ENCODE measurements around the gene ITPRID2. TPM values are rescaled to one million over a fixed set of nuclear protein-coding genes. Genes with fewer than 3 reads are reported as not detected.

The ITPRID2 gene
- total and polyA plus RNA-seq, 2 of the 13 experiments (the other 11 are each of a cell fraction or from before 2014, with no cell fraction given) = 44.8 to 62.3 TPM

- WGBS (ENCODE audit: low lambda C conversion rate) = 0% methylated on average over 1 of the region's 1 CpG
- no peak overlapping the region for H3K4me3 ChIP-seq (replicated peaks in 1 of 3; ENCODE audit: insufficient read depth in 1 of 3, low read depth in 2 of 3, low read length in 3 of 3)
- DNase-seq (ENCODE audit: low spot score) (no peak), FAIRE-seq (no peak), ATAC-seq (no peak)
- in situ Hi-C loops (cut with HindIII; ENCODE audit: extremely low pct_ligation_motif_present, low pct_unique_long_range_greater_than_20kb) (no loop called here), intact Hi-C loops (cut with micrococcal nuclease; ENCODE audit: unreplicated experiment) (no loop called here)
- no peaks in the 10 kb centered on the region for H3K4me1 ChIP-seq (ENCODE audit: insufficient read depth, low read length)
- POLR2A ChIA-PET = no interaction called here
- H3K79me2 ChIP-seq (ENCODE audit: insufficient read depth, low read length) = no peaks in the 10 kb centered on the region
- CTCF ChIA-PET (ENCODE audit: low intra/inter-chr PET ratio, low total read pairs) = no interaction called here
- no peaks in the 10 kb centered on the region for H3K36me3 ChIP-seq (replicated peaks in 1 of 2; ENCODE audit: control insufficient read depth in 1 of 2, insufficient read depth in 2 of 2, low read length in 2 of 2)
- H2AFZ ChIP-seq (ENCODE audit: low read length) = no peak overlapping the region
- TF ChIP-seq TCF7 (IDR thresholded peaks at IDR 0.05; ENCODE audit: low read depth) = no peak
- no peak for TF ChIP-seq MXD4 (CRISPR knock-in tag; IDR thresholded peaks at IDR 0.05)
- no peak for TF ChIP-seq MAF1 (CRISPR knock-in tag; IDR thresholded peaks at IDR 0.05; ENCODE audit: borderline replicate concordance)
- no peak for TF ChIP-seq ZNF136 (CRISPR knock-in tag; IDR thresholded peaks at IDR 0.05; ENCODE audit: low read depth)
- no peak for TF ChIP-seq RBFOX2 (IDR thresholded peaks at IDR 0.05; ENCODE audit: low read depth, low read length)
- TF ChIP-seq DPF2 (CRISPR knock-in tag; IDR thresholded peaks at IDR 0.05; ENCODE audit: borderline replicate concordance, low read depth) = no peak
- TF ChIP-seq ZNF782 (CRISPR knock-in tag; IDR thresholded peaks at IDR 0.05; ENCODE audit: borderline replicate concordance) = no peak
- no peak for TF ChIP-seq ZNF772 (CRISPR knock-in tag; IDR thresholded peaks at IDR 0.05)
- no peak for TF ChIP-seq PAF1 (CRISPR knock-in tag; IDR thresholded peaks at IDR 0.05)
- TF ChIP-seq DMAP1 (CRISPR knock-in tag; IDR thresholded peaks at IDR 0.05) = no peak
- no peak for TF ChIP-seq AGO1 (IDR thresholded peaks at IDR 0.05; ENCODE audit: low read depth, low read length, poor library complexity, severe bottlenecking)
- no peak for TF ChIP-seq FOSL2 (CRISPR knock-in tag; IDR thresholded peaks at IDR 0.05)
- no peak for TF ChIP-seq RXRA (CRISPR knock-in tag; IDR thresholded peaks at IDR 0.05)
- TF ChIP-seq SALL2 (CRISPR knock-in tag; IDR thresholded peaks at IDR 0.05) = no peak
- TF ChIP-seq SAFB2 (CRISPR knock-in tag; IDR thresholded peaks at IDR 0.05; ENCODE audit: borderline replicate concordance, low read depth) = no peak
- no peak for TF ChIP-seq ATF7-NPFF (CRISPR knock-in tag; IDR thresholded peaks at IDR 0.05; ENCODE audit: low read depth)
- no peak for TF ChIP-seq ZNF709 (CRISPR knock-in tag; IDR thresholded peaks at IDR 0.05)
- TF ChIP-seq CTCF (CRISPR knock-in tag; IDR thresholded peaks at IDR 0.05) = no peak
- H3K27ac ChIP-seq (ENCODE audit: extremely low read length, insufficient read depth, low read length) = no peak overlapping the region
- no peaks in the 10 kb centered on the region for H3K27me3 ChIP-seq (ENCODE audit: control insufficient read depth in 1 of 2, insufficient read depth in 2 of 2, low read length in 2 of 2)
- no TSS peak for BruUV-seq (replicated peaks)
- no peaks in the 10 kb centered on the region for H3K9me3 ChIP-seq (ENCODE audit: low read length)
- H3K4me2 ChIP-seq (ENCODE audit: low read depth, low read length) = no peak overlapping the region
- H3K9ac ChIP-seq (ENCODE audit: insufficient read depth, low read depth, low read length) = no peak overlapping the region
- no peaks in the 10 kb centered on the region for H4K20me1 ChIP-seq (ENCODE audit: insufficient read depth, low read length)
Observed at GRCh38 chr2:181849601-181850000, 41.9 kb upstream of the ITPRID2 start.
